ENCODE results near the gene RGL1. TPM values are rescaled to one million over a fixed set of nuclear protein-coding genes. Genes with fewer than 3 reads are reported as not detected.
A peak's percentile ranks its signal among the peaks of the same experiment; 100 is the strongest.

RGL1 gene
- total RNA-seq, 1 experiment from 2014 or later = 1.5 TPM

- ChIA-PET CTCF (interaction anchor here (1.3 kb wide), 1 partner anchor 25 kb away, joined by 6 read pairs; no protein-coding TSS in a partner anchor), POLR2A (ENCODE audit: unreplicated experiment) (no interaction called here)
- Histone ChIP-seq H2AFZ (ENCODE audit: low read length) (no peak overlapping the region), H3K9me3 (ENCODE audit: low read length) (no peaks in the 10 kb centered on the region), H3K9me2 (replicated peaks; ENCODE audit: low read length) (no peaks in the 10 kb centered on the region), H3K79me2 (ENCODE audit: low read length) (no peaks in the 10 kb centered on the region), H3K4me3 (ENCODE audit: low read length) (peak overlapping the region; percentile 41; the same call in 1 of the 2 replicates), H3K27ac (ENCODE audit: low read length) (peak overlapping the region; percentile 86), H3F3A (ENCODE audit: low read length, unreplicated experiment) (peaks cover 3% of the 10 kb centered on the region), H3K4me1 (ENCODE audit: insufficient read depth, low read length) (peaks cover 55% of the 10 kb centered on the region), H4K20me1 (ENCODE audit: low read length) (no peaks in the 10 kb centered on the region), H3K4me2 (ENCODE audit: low read length) (peak overlapping the region; percentile 74), H3K9ac (ENCODE audit: low read length) (no peak overlapping the region), H3K27me3 (ENCODE audit: low read length) (no peaks in the 10 kb centered on the region), H3K36me3 (ENCODE audit: low read depth, low read length) (no peaks in the 10 kb centered on the region)
- no TSS peak for BruUV-seq (replicated peaks)
- TF ChIP-seq EZH2phosphoT487 (IDR thresholded peaks at IDR 0.05; ENCODE audit: borderline replicate concordance, low read length) (no peak), EZH2 (IDR thresholded peaks at IDR 0.05; ENCODE audit: low read length, unreplicated experiment) (no peak), CTCF (conservative IDR thresholded peaks at IDR 0.05; ENCODE audit: low read depth, low read length) (no peak)
- ATAC-seq = no peak
- intact Hi-C loops (cut with micrococcal nuclease) = loop anchor here (5.0 kb wide), 2 partner anchors 84 to 204 kb away; partner anchors contain the start of gene RGL1
- no peak for DNase-seq
Observed at GRCh38 chr1:183891158-183891856, 86.4 kb downstream of the RGL1 start.

GRCh38 chr1:183892351-183892793 is 87.5 kb downstream of the RGL1 start:
- ATAC-seq (peak; percentile 90), DNase-seq (peak; percentile 89)
- Histone ChIP-seq H3K9ac (ENCODE audit: low read length) (no peak overlapping the region), H3K27ac (ENCODE audit: low read length) (peak overlapping the region; percentile 86), H3K79me2 (ENCODE audit: low read length) (no peaks in the 10 kb centered on the region), H4K20me1 (ENCODE audit: low read length) (no peaks in the 10 kb centered on the region), H3K9me3 (ENCODE audit: low read length) (no peaks in the 10 kb centered on the region), H3K27me3 (ENCODE audit: low read length) (no peaks in the 10 kb centered on the region), H3K4me2 (ENCODE audit: low read length) (peak overlapping the region; percentile 74), H3K36me3 (ENCODE audit: low read depth, low read length) (no peaks in the 10 kb centered on the region), H3K4me3 (ENCODE audit: low read length) (no peak overlapping the region; the same call in 1 of the 2 replicates), H3F3A (ENCODE audit: low read length, unreplicated experiment) (peaks cover 3% of the 10 kb centered on the region), H3K4me1 (ENCODE audit: insufficient read depth, low read length) (peaks cover 60% of the 10 kb centered on the region), H3K9me2 (replicated peaks; ENCODE audit: low read length) (no peaks in the 10 kb centered on the region), H2AFZ (ENCODE audit: low read length) (no peak overlapping the region)
- TF ChIP-seq CTCF (conservative IDR thresholded peaks at IDR 0.05; ENCODE audit: low read depth, low read length) (no peak), EZH2phosphoT487 (IDR thresholded peaks at IDR 0.05; ENCODE audit: borderline replicate concordance, low read length) (no peak), EZH2 (IDR thresholded peaks at IDR 0.05; ENCODE audit: low read length, unreplicated experiment) (no peak)
- ChIA-PET CTCF (interaction anchor here (1.3 kb wide), 1 partner anchor 23 kb away, joined by 6 read pairs; no protein-coding TSS in a partner anchor), POLR2A (ENCODE audit: unreplicated experiment) (interaction anchor here (0.6 kb wide), 4 partner anchors 115 to 1019 kb away, joined by 3 to 4 read pairs (median 3); no protein-coding TSS in a partner anchor)
- no TSS peak for BruUV-seq (replicated peaks)
- intact Hi-C loops (cut with micrococcal nuclease) = loop anchor here (1.0 to 5.0 kb wide), 3 partner anchors 70 to 205 kb away; partner anchors contain the start of gene RGL1

Data from PC-3 (cell line).